ENCODE measurements around the gene SFRP4. TPM values are rescaled to one million over a fixed set of nuclear protein-coding genes. Genes with fewer than 3 reads are reported as not detected.

The SFRP4 gene
- total RNA-seq, 2 donors from 2014 or later: 3.2 to 25.3 TPM

- intact Hi-C loops (cut with DNase I): no loop called here
- 95% methylated on average over 7 of the region's 7 CpGs for WGBS
- DNase-seq (ENCODE audit: low spot score): no peak
- H3K9me3 ChIP-seq: no peaks in the 10 kb centered on the region
- H3K36me3 ChIP-seq: no peaks in the 10 kb centered on the region
- no peaks in the 10 kb centered on the region for H3K4me1 ChIP-seq (replicated peaks)
- no peaks in the 10 kb centered on the region for H3K27me3 ChIP-seq (replicated peaks; ENCODE audit: insufficient read depth)
- TF ChIP-seq CTCF (IDR thresholded peaks at IDR 0.05) (no peak), POLR2AphosphoS5 (IDR thresholded peaks at IDR 0.05) (no peak), POLR2A (IDR thresholded peaks at IDR 0.05) (no peak)
- H3K27ac ChIP-seq: no peak overlapping the region
- no peak overlapping the region for H3K4me3 ChIP-seq
Measured at GRCh38 chr7:37947138-37947940, 30.7 kb upstream of the SFRP4 start.

GRCh38 chr7:37945336-37945735, 28.7 kb upstream of the SFRP4 start:
- DNase-seq (ENCODE audit: low spot score): no peak
- TF ChIP-seq POLR2A (IDR thresholded peaks at IDR 0.05): no peak
- no peak for TF ChIP-seq POLR2AphosphoS5 (IDR thresholded peaks at IDR 0.05)
- TF ChIP-seq CTCF (IDR thresholded peaks at IDR 0.05): no peak
- Histone ChIP-seq H3K9me3 (no peaks in the 10 kb centered on the region), H3K36me3 (no peaks in the 10 kb centered on the region), H3K27me3 (replicated peaks; ENCODE audit: insufficient read depth) (no peaks in the 10 kb centered on the region), H3K4me1 (replicated peaks) (no peaks in the 10 kb centered on the region), H3K4me3 (no peak overlapping the region), H3K27ac (no peak overlapping the region)
- 88% methylated on average over 4 of the region's 4 CpGs for WGBS
- intact Hi-C loops (cut with DNase I): no loop called here

- H3K27ac ChIP-seq: no peak overlapping the region
- H3K4me1 ChIP-seq (replicated peaks): no peaks in the 10 kb centered on the region
- intact Hi-C loops (cut with DNase I): no loop called here
Measured at GRCh38 chr7:37944737-37945054, 28.1 kb upstream of the SFRP4 start.

GRCh38 chr7:37943905-37944736, 27.5 kb upstream of the SFRP4 start:
- Histone ChIP-seq H3K36me3 (no peaks in the 10 kb centered on the region), H3K27ac (peak overlapping the region in 1 of 2 donors; percentile 4), H3K9me3 (no peaks in the 10 kb centered on the region), H3K4me3 (no peak overlapping the region), H3K27me3 (replicated peaks; ENCODE audit: insufficient read depth) (no peaks in the 10 kb centered on the region), H3K4me1 (replicated peaks) (no peaks in the 10 kb centered on the region)
- intact Hi-C loops (cut with DNase I): no loop called here
- WGBS: 36% methylated on average over 8 of the region's 8 CpGs
- DNase-seq (ENCODE audit: low spot score): no peak
- TF ChIP-seq POLR2A (IDR thresholded peaks at IDR 0.05) (no peak), POLR2AphosphoS5 (IDR thresholded peaks at IDR 0.05) (no peak), CTCF (IDR thresholded peaks at IDR 0.05) (no peak)

More at GRCh38 chr7:37944737-37945054, 28.1 kb upstream of the SFRP4 start:
- 67% methylated on average over 2 of the region's 2 CpGs for WGBS
- H3K36me3 ChIP-seq: no peaks in the 10 kb centered on the region
- TF ChIP-seq CTCF (IDR thresholded peaks at IDR 0.05) (no peak), POLR2A (IDR thresholded peaks at IDR 0.05) (no peak), POLR2AphosphoS5 (IDR thresholded peaks at IDR 0.05) (no peak)
- H3K9me3 ChIP-seq: no peaks in the 10 kb centered on the region
- no peak overlapping the region for H3K4me3 ChIP-seq
- no peaks in the 10 kb centered on the region for H3K27me3 ChIP-seq (replicated peaks; ENCODE audit: insufficient read depth)
- no peak for DNase-seq (ENCODE audit: low spot score)

Measured in prostate gland (tissue), 2 donors.